HL-60 (cell line): ENCODE data around the gene ARHGAP40.
"Not testable (repeated sequence)": the region's sequence is repeated elsewhere in the genome, so short reads cannot be mapped to it uniquely, and the experiment has no call there.

ENCODE experiments used
- DNase-seq, 2 experiments: peaks; one replicate each; pipeline ENCODE4 v3.0.0-alpha.2; 2010 to 2020; ENCODE audit warnings: low read depth in 1 of 2, low spot score in 1 of 2
- H3K27ac ChIP-seq: fragments of 250-450 bp; sonication (Bioruptor Pico); replicated peaks from 2 replicates; pipeline ENCODE4 v1.5.1; 2020; ENCODE audit warnings: mild to moderate bottlenecking, moderate library complexity
- H3K27me3 ChIP-seq: fragments of 250-450 bp; sonication (Bioruptor Pico); 2 replicates; pipeline ENCODE4 v1.5.1; 2021; ENCODE audit warnings: mild to moderate bottlenecking, moderate library complexity; ENCODE audit not compliant: insufficient read depth, poor library complexity, severe bottlenecking
- H3K4me3 ChIP-seq: replicated peaks from 2 replicates; pipeline ENCODE4 v1.5.1; 2011; ENCODE audit warnings: mild to moderate bottlenecking, control low read depth, low read length; ENCODE audit not compliant: insufficient read depth
- GABPA ChIP-seq: IDR thresholded peaks from 2 replicates; pipeline ENCODE4 v1.6.1; 2012; ENCODE audit warnings: low read depth
- POLR2AphosphoS5 ChIP-seq: IDR thresholded peaks from 2 replicates; pipeline ENCODE4 v1.6.1; 2012; ENCODE audit warnings: low read depth
- REST ChIP-seq: IDR thresholded peaks from 2 replicates; pipeline ENCODE4 v1.6.1; 2012; ENCODE audit warnings: low read depth; ENCODE audit not compliant: insufficient replicate concordance
- SPI1 ChIP-seq: IDR thresholded peaks from 2 replicates; pipeline ENCODE4 v1.6.1; 2012; ENCODE audit warnings: low read depth, mild to moderate bottlenecking, borderline replicate concordance
- TF ChIP-seq, protein P1 (sequence below): IDR thresholded peaks from one replicate; pipeline ENCODE4 v1.5.1; 2011; ENCODE audit warnings: low read length, control low read depth, inconsistent platforms; ENCODE audit not compliant: insufficient read depth

ARHGAP40 gene

DNA sequence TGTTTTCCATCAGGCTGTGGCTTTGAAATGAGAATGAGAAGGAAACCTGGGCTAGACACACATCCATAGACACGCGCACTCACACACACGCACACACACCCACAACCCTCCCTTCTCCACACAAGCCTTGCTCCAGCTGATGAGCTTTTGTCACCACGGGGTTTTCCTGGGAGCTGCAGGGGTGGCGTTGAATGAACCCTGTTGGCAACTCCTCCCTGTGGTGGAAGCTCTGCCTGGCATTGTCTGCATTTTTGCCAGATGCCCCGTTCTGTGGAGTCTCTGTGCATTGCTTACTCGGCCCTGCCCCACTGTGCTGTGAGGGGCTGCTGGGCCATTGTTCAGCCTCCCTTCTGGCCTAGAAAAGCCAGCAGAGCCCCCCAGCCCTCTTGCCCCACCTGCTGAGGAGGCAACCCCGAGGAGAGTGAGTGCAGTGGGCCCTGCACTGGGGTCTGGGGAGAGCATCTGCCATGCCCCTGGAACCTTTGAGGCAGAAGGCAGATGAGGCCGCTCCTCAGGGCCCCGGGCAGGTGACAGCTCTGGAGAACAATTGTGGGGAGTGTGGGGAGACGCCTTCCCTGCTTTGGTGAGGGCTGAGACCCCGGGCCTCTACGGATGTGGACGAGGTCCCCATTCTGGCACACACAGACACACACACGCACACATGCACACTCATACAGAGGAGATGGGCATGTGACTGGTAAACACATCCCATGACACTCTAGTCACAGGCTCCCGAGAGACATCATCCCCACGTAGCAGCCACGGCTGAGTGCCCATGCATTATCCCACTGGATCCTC is 10.7 kb upstream of the ARHGAP40 start:
- no peak for DNase-seq
- Histone ChIP-seq H3K4me3 (no peak overlapping the region), H3K27ac (no peak overlapping the region), H3K27me3 (no peaks in the 10 kb centered on the region)
- no peak for TF ChIP-seq POLR2AphosphoS5
- TF ChIP-seq, protein P1, sequence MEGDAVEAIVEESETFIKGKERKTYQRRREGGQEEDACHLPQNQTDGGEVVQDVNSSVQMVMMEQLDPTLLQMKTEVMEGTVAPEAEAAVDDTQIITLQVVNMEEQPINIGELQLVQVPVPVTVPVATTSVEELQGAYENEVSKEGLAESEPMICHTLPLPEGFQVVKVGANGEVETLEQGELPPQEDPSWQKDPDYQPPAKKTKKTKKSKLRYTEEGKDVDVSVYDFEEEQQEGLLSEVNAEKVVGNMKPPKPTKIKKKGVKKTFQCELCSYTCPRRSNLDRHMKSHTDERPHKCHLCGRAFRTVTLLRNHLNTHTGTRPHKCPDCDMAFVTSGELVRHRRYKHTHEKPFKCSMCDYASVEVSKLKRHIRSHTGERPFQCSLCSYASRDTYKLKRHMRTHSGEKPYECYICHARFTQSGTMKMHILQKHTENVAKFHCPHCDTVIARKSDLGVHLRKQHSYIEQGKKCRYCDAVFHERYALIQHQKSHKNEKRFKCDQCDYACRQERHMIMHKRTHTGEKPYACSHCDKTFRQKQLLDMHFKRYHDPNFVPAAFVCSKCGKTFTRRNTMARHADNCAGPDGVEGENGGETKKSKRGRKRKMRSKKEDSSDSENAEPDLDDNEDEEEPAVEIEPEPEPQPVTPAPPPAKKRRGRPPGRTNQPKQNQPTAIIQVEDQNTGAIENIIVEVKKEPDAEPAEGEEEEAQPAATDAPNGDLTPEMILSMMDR: no peak
- no peak for TF ChIP-seq SPI1
- no peak for TF ChIP-seq GABPA
- TF ChIP-seq REST: no peak

GRCh38 chr20:38591474-38592410 is 9.9 kb upstream of the ARHGAP40 start:
- no peak for DNase-seq
- H3K27me3 ChIP-seq: no peaks in the 10 kb centered on the region
- no peak overlapping the region for H3K4me3 ChIP-seq
- H3K27ac ChIP-seq: no peak overlapping the region
- TF ChIP-seq POLR2AphosphoS5: no peak
- TF ChIP-seq GABPA: no peak
- TF ChIP-seq SPI1: no peak
- TF ChIP-seq, protein P1: no peak
- no peak for TF ChIP-seq REST

DNA sequence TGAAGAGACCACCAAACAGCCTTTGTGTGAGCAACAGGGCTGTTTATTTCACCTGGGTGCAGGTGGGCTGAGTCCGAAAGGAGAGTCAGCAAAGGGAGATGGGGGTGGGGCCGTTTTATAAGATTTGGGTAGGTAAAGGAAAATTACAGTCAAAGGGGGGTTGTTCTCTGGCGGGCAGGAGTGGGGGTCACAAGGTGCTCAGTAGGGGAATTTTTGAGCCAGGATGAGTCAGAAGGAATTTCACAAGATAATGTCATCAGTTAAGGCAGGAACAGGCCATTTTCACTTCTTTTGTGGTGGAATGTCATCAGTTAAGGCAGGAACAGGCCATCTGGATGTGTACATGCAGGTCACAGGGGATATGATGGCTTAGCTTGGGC is 9.2 kb upstream of the ARHGAP40 start:
- H3K27ac ChIP-seq, H3K27me3 ChIP-seq, H3K4me3 ChIP-seq, DNase-seq: not testable (repeated sequence)

- not testable (repeated sequence) for DNase-seq, H3K27ac ChIP-seq, H3K4me3 ChIP-seq, H3K27me3 ChIP-seq
These were observed 7.3 kb upstream of the ARHGAP40 start for GRCh38 chr20:38594281-38594680.

- H3K27ac ChIP-seq, H3K27me3 ChIP-seq, H3K4me3 ChIP-seq, DNase-seq: not testable (repeated sequence)
These were observed 5.7 kb upstream of the ARHGAP40 start for GRCh38 chr20:38595886-38596285.
